ENCODE measurements around the gene FANCM.

DNA sequence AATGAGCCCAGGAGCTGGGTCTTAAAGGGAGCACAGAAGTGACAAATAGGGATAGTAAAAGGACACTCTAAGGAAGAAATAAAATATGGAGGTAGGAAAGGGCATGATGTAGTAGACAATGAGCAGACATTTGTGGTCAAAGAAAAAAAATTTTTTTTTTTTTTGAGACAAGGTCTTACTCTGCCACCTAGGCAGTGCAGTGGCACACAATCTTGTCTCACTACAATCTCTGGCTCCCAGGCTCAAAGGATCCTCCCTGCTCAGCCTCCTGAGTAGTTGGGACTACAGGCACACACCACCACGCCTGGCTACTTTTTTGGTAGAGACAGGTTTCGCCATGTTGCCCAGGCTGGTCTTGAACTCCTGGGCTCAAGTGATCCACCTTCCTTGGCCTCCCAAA is 10.0 kb upstream of the FANCM start:
- TF ChIP-seq, protein P1, sequence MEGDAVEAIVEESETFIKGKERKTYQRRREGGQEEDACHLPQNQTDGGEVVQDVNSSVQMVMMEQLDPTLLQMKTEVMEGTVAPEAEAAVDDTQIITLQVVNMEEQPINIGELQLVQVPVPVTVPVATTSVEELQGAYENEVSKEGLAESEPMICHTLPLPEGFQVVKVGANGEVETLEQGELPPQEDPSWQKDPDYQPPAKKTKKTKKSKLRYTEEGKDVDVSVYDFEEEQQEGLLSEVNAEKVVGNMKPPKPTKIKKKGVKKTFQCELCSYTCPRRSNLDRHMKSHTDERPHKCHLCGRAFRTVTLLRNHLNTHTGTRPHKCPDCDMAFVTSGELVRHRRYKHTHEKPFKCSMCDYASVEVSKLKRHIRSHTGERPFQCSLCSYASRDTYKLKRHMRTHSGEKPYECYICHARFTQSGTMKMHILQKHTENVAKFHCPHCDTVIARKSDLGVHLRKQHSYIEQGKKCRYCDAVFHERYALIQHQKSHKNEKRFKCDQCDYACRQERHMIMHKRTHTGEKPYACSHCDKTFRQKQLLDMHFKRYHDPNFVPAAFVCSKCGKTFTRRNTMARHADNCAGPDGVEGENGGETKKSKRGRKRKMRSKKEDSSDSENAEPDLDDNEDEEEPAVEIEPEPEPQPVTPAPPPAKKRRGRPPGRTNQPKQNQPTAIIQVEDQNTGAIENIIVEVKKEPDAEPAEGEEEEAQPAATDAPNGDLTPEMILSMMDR (optimal IDR thresholded peaks at IDR 0.05 in 1 of 3, IDR thresholded peaks at IDR 0.05 in 1 of 3, conservative IDR thresholded peaks at IDR 0.05 in 1 of 3; ENCODE audit: extremely low read depth in 1 of 3, insufficient read depth in 2 of 3, low read length in 3 of 3): no peak
- no peak for TF ChIP-seq EZH2 (IDR thresholded peaks at IDR 0.05; ENCODE audit: low read length)

All from keratinocyte (primary cell).